HG03354 (cell line): ENCODE measurements around the gene EN1.

Source experiments
- ATAC-seq: cut with Tn5 transposase; IDR thresholded peaks from one replicate; pipeline ENCODE4 v1.9.1; 2021; ENCODE audit warnings: mild to moderate bottlenecking; ENCODE audit not compliant: unreplicated experiment, poor library complexity, severe bottlenecking

EN1 gene

GRCh38 chr2:118830881-118831280 lies 16.6 kb downstream of the EN1 start:
- ATAC-seq = no peak

- no peak for ATAC-seq
These were observed 17.3 kb downstream of the EN1 start for GRCh38 chr2:118830118-118830517.

GRCh38 chr2:118826093-118826492 lies 21.4 kb downstream of the EN1 start:
- no peak for ATAC-seq

- ATAC-seq = no peak
These were observed 23.8 kb downstream of the EN1 start for GRCh38 chr2:118823633-118824032.

GRCh38 chr2:118822572-118822971 lies 24.9 kb downstream of the EN1 start:
- no peak for ATAC-seq

- no peak for ATAC-seq
These were observed 25.4 kb downstream of the EN1 start for GRCh38 chr2:118822015-118822414.

- ATAC-seq = no peak
These were observed 30.0 kb downstream of the EN1 start for GRCh38 chr2:118817469-118817868.

GRCh38 chr2:118816669-118817068 lies 30.8 kb downstream of the EN1 start:
- ATAC-seq = no peak

GRCh38 chr2:118815731-118816130 lies 31.7 kb downstream of the EN1 start:
- ATAC-seq = no peak

GRCh38 chr2:118815314-118815713 lies 32.1 kb downstream of the EN1 start:
- no peak for ATAC-seq

GRCh38 chr2:118814368-118814767 lies 33.1 kb downstream of the EN1 start:
- ATAC-seq = no peak

- ATAC-seq = no peak
These were observed 33.7 kb downstream of the EN1 start for GRCh38 chr2:118813601-118814339.

GRCh38 chr2:118813111-118813510 lies 34.3 kb downstream of the EN1 start:
- ATAC-seq = no peak

- no peak for ATAC-seq
These were observed 34.9 kb downstream of the EN1 start for GRCh38 chr2:118812552-118812951.

GRCh38 chr2:118811514-118812115 lies 35.8 kb downstream of the EN1 start:
- no peak for ATAC-seq

GRCh38 chr2:118810766-118811165 lies 36.7 kb downstream of the EN1 start:
- ATAC-seq = no peak

GRCh38 chr2:118808429-118808809 lies 39.0 kb downstream of the EN1 start:
- no peak for ATAC-seq

GRCh38 chr2:118807668-118808428 lies 39.6 kb downstream of the EN1 start:
- ATAC-seq = no peak

GRCh38 chr2:118806797-118807667 lies 40.4 kb downstream of the EN1 start:
- ATAC-seq = no peak

- no peak for ATAC-seq
These were observed 42.3 kb downstream of the EN1 start for GRCh38 chr2:118805064-118805690.
